ENCODE data around the gene CARD9. TPM values are rescaled to one million over a fixed set of nuclear protein-coding genes. Genes with fewer than 3 reads are reported as not detected.

CARD9 gene
- total and polyA plus RNA-seq, 10 donors = 5.7 to 25.5 (median 18.2) TPM

GRCh38 chr9:136419092-136419420 lies 45.6 kb upstream of the CARD9 start:
- Histone ChIP-seq H3K36me3 (peaks cover 8 to 100% (median 99%) of the 10 kb centered on the region in 6 donors), H3K27me3 (replicated peaks in 1 of 7) (no peaks in the 10 kb centered on the region), H3K27ac (no peak overlapping the region), H3K9me3 (no peaks in the 10 kb centered on the region), H3K4me1 (no peaks in the 10 kb centered on the region), H3K4me3 (no peak overlapping the region)
- intact Hi-C loops (cut with DNase I; ENCODE audit: low total_unique reads) = no loop called here
- no peak for DNase-seq
- 90 to 97% (median 95%) methylated on average over 10 to 12 of the region's 12 CpGs for WGBS, 5 donors
- TF ChIP-seq POLR2AphosphoS5 (IDR thresholded peaks at IDR 0.05) (peak in 1 of 3 donors; percentile 29), POLR2A (IDR thresholded peaks at IDR 0.05) (no peak)

- Histone ChIP-seq H3K4me1 (peaks cover 0 to 4% (median 0%) of the 10 kb centered on the region in 6 donors), H3K27me3 (replicated peaks in 1 of 7) (no peaks in the 10 kb centered on the region), H3K27ac (no peak overlapping the region), H3K36me3 (peaks cover 8 to 100% (median 99%) of the 10 kb centered on the region in 6 donors), H3K4me3 (no peak overlapping the region), H3K9me3 (no peaks in the 10 kb centered on the region)
- DNase-seq = no peak
- WGBS, 5 donors = 93 to 97% (median 94%) methylated on average over 40 to 48 of the region's 48 CpGs
- intact Hi-C loops (cut with DNase I; ENCODE audit: low total_unique reads) = no loop called here
- peak in 1 of 3 donors; percentile 36 for TF ChIP-seq POLR2AphosphoS5 (IDR thresholded peaks at IDR 0.05)
- no peak for TF ChIP-seq POLR2A (IDR thresholded peaks at IDR 0.05)
Measured at GRCh38 chr9:136418182-136419091, 45.0 kb upstream of the CARD9 start.

GRCh38 chr9:136416914-136417313 lies 43.4 kb upstream of the CARD9 start:
- intact Hi-C loops (cut with DNase I; ENCODE audit: low total_unique reads) = no loop called here
- no peak for DNase-seq
- 93 to 95% (median 94%) methylated on average over 19 of the region's 19 CpGs for WGBS, 5 donors
- Histone ChIP-seq H3K4me3 (no peak overlapping the region), H3K27ac (no peak overlapping the region), H3K9me3 (no peaks in the 10 kb centered on the region), H3K36me3 (peaks cover 11 to 100% (median 96%) of the 10 kb centered on the region in 6 donors), H3K27me3 (replicated peaks in 1 of 7) (no peaks in the 10 kb centered on the region), H3K4me1 (peaks cover under 1 to 19% (median 7%) of the 10 kb centered on the region in 6 donors)
- TF ChIP-seq POLR2A (IDR thresholded peaks at IDR 0.05) (no peak), POLR2AphosphoS5 (IDR thresholded peaks at IDR 0.05) (peak in 1 of 3 donors; percentile 55)

GRCh38 chr9:136416427-136416826 lies 43.0 kb upstream of the CARD9 start:
- Histone ChIP-seq H3K4me1 (peaks cover 6 to 24% (median 12%) of the 10 kb centered on the region in 6 donors), H3K4me3 (no peak overlapping the region), H3K27me3 (replicated peaks in 1 of 7) (no peaks in the 10 kb centered on the region), H3K9me3 (no peaks in the 10 kb centered on the region), H3K27ac (no peak overlapping the region), H3K36me3 (peaks cover 11 to 98% (median 91%) of the 10 kb centered on the region in 6 donors)
- WGBS, 5 donors = 94 to 97% (median 95%) methylated on average over 8 of the region's 8 CpGs
- intact Hi-C loops (cut with DNase I; ENCODE audit: low total_unique reads) = no loop called here
- TF ChIP-seq POLR2A (IDR thresholded peaks at IDR 0.05) = no peak
- TF ChIP-seq, protein P1, sequence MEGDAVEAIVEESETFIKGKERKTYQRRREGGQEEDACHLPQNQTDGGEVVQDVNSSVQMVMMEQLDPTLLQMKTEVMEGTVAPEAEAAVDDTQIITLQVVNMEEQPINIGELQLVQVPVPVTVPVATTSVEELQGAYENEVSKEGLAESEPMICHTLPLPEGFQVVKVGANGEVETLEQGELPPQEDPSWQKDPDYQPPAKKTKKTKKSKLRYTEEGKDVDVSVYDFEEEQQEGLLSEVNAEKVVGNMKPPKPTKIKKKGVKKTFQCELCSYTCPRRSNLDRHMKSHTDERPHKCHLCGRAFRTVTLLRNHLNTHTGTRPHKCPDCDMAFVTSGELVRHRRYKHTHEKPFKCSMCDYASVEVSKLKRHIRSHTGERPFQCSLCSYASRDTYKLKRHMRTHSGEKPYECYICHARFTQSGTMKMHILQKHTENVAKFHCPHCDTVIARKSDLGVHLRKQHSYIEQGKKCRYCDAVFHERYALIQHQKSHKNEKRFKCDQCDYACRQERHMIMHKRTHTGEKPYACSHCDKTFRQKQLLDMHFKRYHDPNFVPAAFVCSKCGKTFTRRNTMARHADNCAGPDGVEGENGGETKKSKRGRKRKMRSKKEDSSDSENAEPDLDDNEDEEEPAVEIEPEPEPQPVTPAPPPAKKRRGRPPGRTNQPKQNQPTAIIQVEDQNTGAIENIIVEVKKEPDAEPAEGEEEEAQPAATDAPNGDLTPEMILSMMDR (IDR thresholded peaks at IDR 0.05 in 8 of 11, conservative IDR thresholded peaks at IDR 0.05 in 3 of 11) = no peak
- TF ChIP-seq POLR2AphosphoS5 (IDR thresholded peaks at IDR 0.05) = no peak
- DNase-seq = no peak

- H3K9me3 ChIP-seq = no peaks in the 10 kb centered on the region
- H3K4me1 ChIP-seq = peaks cover 19 to 55% (median 37%) of the 10 kb centered on the region in 6 donors
- no peak overlapping the region for H3K4me3 ChIP-seq
- no peak overlapping the region for H3K27ac ChIP-seq
- no peaks in the 10 kb centered on the region for H3K27me3 ChIP-seq (replicated peaks in 1 of 7)
- no peak for TF ChIP-seq POLR2A (IDR thresholded peaks at IDR 0.05)
- TF ChIP-seq, protein P1 (IDR thresholded peaks at IDR 0.05 in 8 of 11, conservative IDR thresholded peaks at IDR 0.05 in 3 of 11) = no peak
- TF ChIP-seq POLR2AphosphoS5 (IDR thresholded peaks at IDR 0.05) = no peak
- 72 to 88% (median 82%) methylated on average over 9 of the region's 9 CpGs for WGBS, 5 donors
- intact Hi-C loops (cut with DNase I; ENCODE audit: low total_unique reads) = no loop called here
- H3K36me3 ChIP-seq = peaks cover 4 to 65% (median 58%) of the 10 kb centered on the region in 6 donors
- DNase-seq = no peak
Measured at GRCh38 chr9:136412962-136413361, 39.5 kb upstream of the CARD9 start.
